ENCODE data around the gene PIK3C2G. TPM values are rescaled to one million over a fixed set of nuclear protein-coding genes. Genes with fewer than 3 reads are reported as not detected.
"Not testable (repeated sequence)": the region's sequence is repeated elsewhere in the genome, so short reads cannot be mapped to it uniquely, and the experiment has no call there.

PIK3C2G gene
- total RNA-seq, 1 donor from 2014 or later: 0.26 TPM

GRCh38 chr12:18521461-18521860 is 260.1 kb downstream of the PIK3C2G start:
- no peak for FAIRE-seq
- TF ChIP-seq CTCF (IDR thresholded peaks at IDR 0.05; ENCODE audit: insufficient read depth, low read length, severe bottlenecking): no peak

GRCh38 chr12:18522806-18523205 is 261.5 kb downstream of the PIK3C2G start:
- TF ChIP-seq CTCF (IDR thresholded peaks at IDR 0.05; ENCODE audit: insufficient read depth, low read length, severe bottlenecking): no peak
- DNase-seq (ENCODE audit: low read depth) (no peak), FAIRE-seq (no peak)
- H3K4me3 ChIP-seq (ENCODE audit: low read depth, low read length): no peak overlapping the region
- no peaks in the 10 kb centered on the region for H3K27me3 ChIP-seq (ENCODE audit: control insufficient read depth, insufficient read depth, low read length)
- H3K36me3 ChIP-seq (ENCODE audit: control insufficient read depth, insufficient read depth, low read length): no peaks in the 10 kb centered on the region

More at GRCh38 chr12:18521461-18521860, 260.1 kb downstream of the PIK3C2G start:
- Histone ChIP-seq H3K27me3 (ENCODE audit: control insufficient read depth, insufficient read depth, low read length) (no peaks in the 10 kb centered on the region), H3K4me3 (ENCODE audit: low read depth, low read length) (no peak overlapping the region), H3K36me3 (ENCODE audit: control insufficient read depth, insufficient read depth, low read length) (no peaks in the 10 kb centered on the region)
- no peak for DNase-seq (ENCODE audit: low read depth)

- not testable (repeated sequence) for H3K36me3 ChIP-seq (ENCODE audit: control insufficient read depth, insufficient read depth, low read length); H3K27me3 ChIP-seq (ENCODE audit: control insufficient read depth, insufficient read depth, low read length); FAIRE-seq
These were observed 281.2 kb downstream of the PIK3C2G start for GRCh38 chr12:18542497-18542896.

GRCh38 chr12:18546399-18546798 is 285.1 kb downstream of the PIK3C2G start:
- Histone ChIP-seq H3K4me3 (ENCODE audit: low read depth, low read length) (no peak overlapping the region), H3K27me3 (ENCODE audit: control insufficient read depth, insufficient read depth, low read length) (no peaks in the 10 kb centered on the region), H3K36me3 (ENCODE audit: control insufficient read depth, insufficient read depth, low read length) (no peaks in the 10 kb centered on the region)
- DNase-seq (ENCODE audit: low read depth): peak; percentile 88
- TF ChIP-seq CTCF (IDR thresholded peaks at IDR 0.05; ENCODE audit: insufficient read depth, low read length, severe bottlenecking): no peak
- peak; percentile 68 for FAIRE-seq

More at GRCh38 chr12:18542497-18542896, 281.2 kb downstream of the PIK3C2G start:
- not testable (repeated sequence) for DNase-seq (ENCODE audit: low read depth); H3K4me3 ChIP-seq (ENCODE audit: low read depth, low read length)

- H3K27me3 ChIP-seq (ENCODE audit: control insufficient read depth, insufficient read depth, low read length): no peaks in the 10 kb centered on the region
- FAIRE-seq (no peak), DNase-seq (ENCODE audit: low read depth) (no peak)
- no peaks in the 10 kb centered on the region for H3K36me3 ChIP-seq (ENCODE audit: control insufficient read depth, insufficient read depth, low read length)
- TF ChIP-seq CTCF (IDR thresholded peaks at IDR 0.05; ENCODE audit: insufficient read depth, low read length, severe bottlenecking): no peak
- no peak overlapping the region for H3K4me3 ChIP-seq (ENCODE audit: low read depth, low read length)
These were observed 288.3 kb downstream of the PIK3C2G start for GRCh38 chr12:18549598-18549997.

GRCh38 chr12:18551106-18551505 is 289.8 kb downstream of the PIK3C2G start:
- H3K4me3 ChIP-seq (ENCODE audit: low read depth, low read length): no peak overlapping the region
- no peak for TF ChIP-seq CTCF (IDR thresholded peaks at IDR 0.05; ENCODE audit: insufficient read depth, low read length, severe bottlenecking)
- H3K36me3 ChIP-seq (ENCODE audit: control insufficient read depth, insufficient read depth, low read length): no peaks in the 10 kb centered on the region
- DNase-seq (ENCODE audit: low read depth) (no peak), FAIRE-seq (no peak)
- no peaks in the 10 kb centered on the region for H3K27me3 ChIP-seq (ENCODE audit: control insufficient read depth, insufficient read depth, low read length)

Measured in bronchial epithelial cell (primary cell).